H1 (cell line): ENCODE measurements around the gene ACAP2.

Experiments
- HDAC2 ChIP-seq, 2 experiments: fragments of 300-600 bp in 1 of 2; sonication (generic) in 1 of 2; IDR thresholded peaks; 2 replicates each; pipeline ENCODE4 v1.6.1; 2011 to 2012; ENCODE audit warnings: low read depth in 2 of 2, low read length in 2 of 2, mild to moderate bottlenecking in 2 of 2, moderate library complexity in 2 of 2, borderline replicate concordance in 1 of 2, inconsistent platforms in 1 of 2
- KDM5A ChIP-seq: fragments of 200-600 bp; IDR thresholded peaks from 2 replicates; pipeline ENCODE4 v1.7.1; 2012; ENCODE audit warnings: mild to moderate bottlenecking, low read length, inconsistent platforms, mixed read lengths
- POLR2AphosphoS5 ChIP-seq: IDR thresholded peaks from 2 replicates; pipeline ENCODE4 v1.6.1; 2011; ENCODE audit warnings: low read depth, low read length
- RAD21 ChIP-seq, 2 experiments: IDR thresholded peaks in 1 of 2; conservative IDR thresholded peaks in 1 of 2; 2 replicates each; pipeline ENCODE4 v1.6.1; 2011; ENCODE audit warnings: low read depth in 2 of 2, low read length in 2 of 2, improper control_type of control experiment in 1 of 2, inconsistent platforms in 1 of 2, mild to moderate bottlenecking in 1 of 2, moderate library complexity in 1 of 2
- SIX5 ChIP-seq: IDR thresholded peaks from 2 replicates; pipeline ENCODE4 v1.6.1; 2011; ENCODE audit warnings: mild to moderate bottlenecking, low read depth, low read length
- SP2 ChIP-seq: IDR thresholded peaks from 2 replicates; pipeline ENCODE4 v1.6.1; 2012; ENCODE audit warnings: mild to moderate bottlenecking, low read length, inconsistent platforms
- TF ChIP-seq, protein P1 (sequence below): IDR thresholded peaks from 2 replicates; pipeline ENCODE4 v1.6.1; 2012; ENCODE audit warnings: inconsistent platforms
- TF ChIP-seq, protein P2 (sequence below), 3 experiments: IDR thresholded peaks; 1 replicate in 2 of 3; 2 replicates in 1 of 3; pipeline versions ENCODE4 v1.5.1 to v1.6.1; 2011; ENCODE audit warnings: low read length in 3 of 3, mild to moderate bottlenecking in 3 of 3, inconsistent platforms in 2 of 3, low read depth in 1 of 3, moderate library complexity in 1 of 3; ENCODE audit not compliant: insufficient read depth in 1 of 3; ENCODE audit errors: control extremely low read depth in 1 of 3

DNA sequence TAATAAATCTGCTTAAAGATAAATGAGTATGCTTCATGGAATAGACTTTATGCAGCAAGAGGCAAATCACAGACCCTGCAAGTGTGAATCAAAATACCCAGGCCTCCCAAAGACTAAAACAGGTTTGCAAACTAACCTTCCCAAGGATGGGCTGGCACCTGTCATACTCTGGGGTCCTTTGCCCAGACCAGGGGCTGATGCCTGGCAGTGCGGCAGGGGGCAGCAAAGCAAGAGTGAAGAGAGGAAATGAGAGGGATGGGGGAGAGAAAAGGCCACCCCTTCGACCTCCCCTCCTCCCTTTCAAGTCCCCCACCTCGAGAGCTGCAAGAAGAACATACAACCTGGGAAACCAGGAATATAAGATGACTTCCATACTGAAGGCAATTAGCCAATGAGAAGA, 203.7 kb downstream of the ACAP2 start:
- no peak for TF ChIP-seq SIX5
- no peak for TF ChIP-seq KDM5A
- TF ChIP-seq RAD21 (IDR thresholded peaks at IDR 0.05 in 1 of 2, conservative IDR thresholded peaks at IDR 0.05 in 1 of 2; ENCODE audit: low read depth in 2 of 2, low read length in 2 of 2) = no peak
- TF ChIP-seq, protein P1, sequence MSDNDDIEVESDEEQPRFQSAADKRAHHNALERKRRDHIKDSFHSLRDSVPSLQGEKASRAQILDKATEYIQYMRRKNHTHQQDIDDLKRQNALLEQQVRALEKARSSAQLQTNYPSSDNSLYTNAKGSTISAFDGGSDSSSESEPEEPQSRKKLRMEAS = no peak
- no peak for TF ChIP-seq SP2
- TF ChIP-seq, protein P2, sequence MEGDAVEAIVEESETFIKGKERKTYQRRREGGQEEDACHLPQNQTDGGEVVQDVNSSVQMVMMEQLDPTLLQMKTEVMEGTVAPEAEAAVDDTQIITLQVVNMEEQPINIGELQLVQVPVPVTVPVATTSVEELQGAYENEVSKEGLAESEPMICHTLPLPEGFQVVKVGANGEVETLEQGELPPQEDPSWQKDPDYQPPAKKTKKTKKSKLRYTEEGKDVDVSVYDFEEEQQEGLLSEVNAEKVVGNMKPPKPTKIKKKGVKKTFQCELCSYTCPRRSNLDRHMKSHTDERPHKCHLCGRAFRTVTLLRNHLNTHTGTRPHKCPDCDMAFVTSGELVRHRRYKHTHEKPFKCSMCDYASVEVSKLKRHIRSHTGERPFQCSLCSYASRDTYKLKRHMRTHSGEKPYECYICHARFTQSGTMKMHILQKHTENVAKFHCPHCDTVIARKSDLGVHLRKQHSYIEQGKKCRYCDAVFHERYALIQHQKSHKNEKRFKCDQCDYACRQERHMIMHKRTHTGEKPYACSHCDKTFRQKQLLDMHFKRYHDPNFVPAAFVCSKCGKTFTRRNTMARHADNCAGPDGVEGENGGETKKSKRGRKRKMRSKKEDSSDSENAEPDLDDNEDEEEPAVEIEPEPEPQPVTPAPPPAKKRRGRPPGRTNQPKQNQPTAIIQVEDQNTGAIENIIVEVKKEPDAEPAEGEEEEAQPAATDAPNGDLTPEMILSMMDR (IDR thresholded peaks at IDR 0.05; ENCODE audit: control extremely low read depth in 1 of 3, insufficient read depth in 1 of 3, low read depth in 1 of 3, low read length in 3 of 3) = peak in 1 of 3 experiments; percentile 35; a peak in 1 of 4 replicates
- no peak for TF ChIP-seq HDAC2 (IDR thresholded peaks at IDR 0.05; ENCODE audit: borderline replicate concordance in 1 of 2, low read depth in 2 of 2, low read length in 2 of 2)
- TF ChIP-seq POLR2AphosphoS5 = no peak
